ENCODE results near the gene PFKFB1.

Gene PFKFB1

DNA sequence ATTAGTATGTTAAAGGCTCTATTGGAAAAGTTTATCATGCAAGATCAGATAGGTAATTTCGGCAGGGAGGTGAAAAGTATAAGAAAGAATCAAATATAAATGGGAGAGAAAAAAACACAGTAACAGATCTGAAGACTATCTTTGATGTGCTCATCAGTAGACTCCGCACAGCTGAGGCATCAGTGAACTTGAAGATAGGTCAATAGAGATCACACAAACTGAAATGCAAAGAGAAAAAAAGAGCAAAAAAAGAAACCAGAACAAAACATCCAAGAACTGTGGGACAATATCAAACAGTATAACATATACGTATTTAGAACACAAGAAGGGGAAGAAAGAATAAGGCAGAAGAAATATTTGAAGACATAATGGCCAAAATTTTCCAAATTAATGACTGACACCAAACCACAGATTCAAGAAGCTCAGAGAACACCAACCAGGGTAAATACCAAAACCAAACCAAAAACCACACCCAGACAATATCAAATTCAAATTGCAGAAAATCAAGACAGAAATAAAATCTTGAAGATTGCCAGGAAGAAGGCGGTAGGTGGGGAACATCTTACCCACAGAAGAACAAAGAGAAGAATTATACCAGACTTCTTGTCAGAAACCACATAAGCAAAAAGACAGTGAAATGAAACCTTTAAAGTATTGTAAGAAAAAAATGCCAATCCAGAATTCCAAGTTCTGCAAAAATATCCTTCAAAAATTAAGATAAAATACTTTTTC is 29.1 kb downstream of the PFKFB1 start:
- no peaks in the 10 kb centered on the region for H3K9me3 ChIP-seq (ENCODE audit: severe bottlenecking)
- H3K36me3 ChIP-seq, result no peaks in the 10 kb centered on the region
- DNase-seq, result no peak
- H3K4me3 ChIP-seq (ENCODE audit: low read depth, low read length), result no peak overlapping the region
- TF ChIP-seq, protein P1, sequence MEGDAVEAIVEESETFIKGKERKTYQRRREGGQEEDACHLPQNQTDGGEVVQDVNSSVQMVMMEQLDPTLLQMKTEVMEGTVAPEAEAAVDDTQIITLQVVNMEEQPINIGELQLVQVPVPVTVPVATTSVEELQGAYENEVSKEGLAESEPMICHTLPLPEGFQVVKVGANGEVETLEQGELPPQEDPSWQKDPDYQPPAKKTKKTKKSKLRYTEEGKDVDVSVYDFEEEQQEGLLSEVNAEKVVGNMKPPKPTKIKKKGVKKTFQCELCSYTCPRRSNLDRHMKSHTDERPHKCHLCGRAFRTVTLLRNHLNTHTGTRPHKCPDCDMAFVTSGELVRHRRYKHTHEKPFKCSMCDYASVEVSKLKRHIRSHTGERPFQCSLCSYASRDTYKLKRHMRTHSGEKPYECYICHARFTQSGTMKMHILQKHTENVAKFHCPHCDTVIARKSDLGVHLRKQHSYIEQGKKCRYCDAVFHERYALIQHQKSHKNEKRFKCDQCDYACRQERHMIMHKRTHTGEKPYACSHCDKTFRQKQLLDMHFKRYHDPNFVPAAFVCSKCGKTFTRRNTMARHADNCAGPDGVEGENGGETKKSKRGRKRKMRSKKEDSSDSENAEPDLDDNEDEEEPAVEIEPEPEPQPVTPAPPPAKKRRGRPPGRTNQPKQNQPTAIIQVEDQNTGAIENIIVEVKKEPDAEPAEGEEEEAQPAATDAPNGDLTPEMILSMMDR (IDR thresholded peaks at IDR 0.05; ENCODE audit: low read depth, low read length), result no peak
- H3K27me3 ChIP-seq (ENCODE audit: insufficient read depth, low read depth, severe bottlenecking), result peaks cover 15% of the 10 kb centered on the region
- H3K27ac ChIP-seq, result no peak overlapping the region

DNA sequence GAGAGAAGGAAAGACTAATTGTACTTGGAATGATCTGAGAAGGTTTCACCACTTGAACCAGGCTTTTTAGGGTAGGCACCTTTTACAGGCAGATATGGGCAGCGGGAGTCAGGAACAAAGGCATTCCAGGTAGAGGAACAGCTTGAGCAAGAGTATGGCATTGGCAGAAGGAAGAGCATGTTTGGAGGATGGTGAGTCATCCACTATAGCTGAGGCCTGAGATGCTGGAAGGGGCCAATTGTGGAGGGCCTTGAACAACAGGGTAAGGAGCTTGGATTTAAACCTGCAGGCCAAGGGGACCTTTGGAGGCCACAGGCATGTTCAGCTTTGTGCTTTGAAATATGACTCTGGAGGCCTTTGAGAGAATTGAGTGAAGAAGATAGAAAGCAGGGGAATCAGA is 32.2 kb downstream of the PFKFB1 start:
- TF ChIP-seq, protein P1 (IDR thresholded peaks at IDR 0.05; ENCODE audit: low read depth, low read length), result no peak
- Histone ChIP-seq H3K27me3 (ENCODE audit: insufficient read depth, low read depth, severe bottlenecking) (peaks cover 21% of the 10 kb centered on the region), H3K4me3 (ENCODE audit: low read depth, low read length) (no peak overlapping the region), H3K36me3 (no peaks in the 10 kb centered on the region), H3K27ac (no peak overlapping the region), H3K9me3 (ENCODE audit: severe bottlenecking) (no peaks in the 10 kb centered on the region)
- DNase-seq, result no peak

DNA sequence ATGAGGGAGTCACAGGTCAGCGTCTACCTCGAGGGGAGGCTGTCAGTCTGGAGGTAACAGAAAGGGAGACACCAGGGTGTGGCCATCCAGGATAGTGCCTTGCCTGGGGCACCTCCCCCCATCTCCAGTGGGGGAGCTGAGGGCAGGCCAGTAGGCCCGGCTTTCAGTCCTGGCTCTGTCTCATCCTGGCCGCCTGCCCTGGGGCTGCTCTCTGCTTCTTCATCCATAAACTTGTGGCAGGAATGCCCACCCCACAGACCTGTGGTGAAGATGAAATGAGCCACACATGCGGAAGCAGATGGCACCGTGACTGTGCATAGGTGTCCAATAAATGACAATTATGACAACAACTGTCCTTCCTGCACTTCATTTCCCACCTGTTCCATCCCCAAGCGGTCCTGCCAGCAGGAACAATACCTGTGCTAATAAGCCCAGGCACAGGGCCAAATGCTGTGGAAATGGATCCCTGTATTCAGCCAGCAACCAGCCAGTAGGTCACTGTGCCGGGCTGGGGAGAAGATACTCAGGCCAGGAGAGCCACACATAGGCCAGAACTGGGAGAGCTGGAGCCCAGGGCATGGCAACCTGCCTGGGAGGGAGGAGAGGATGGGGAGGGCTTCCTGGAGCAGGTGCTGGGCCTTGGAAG is 43.1 kb downstream of the PFKFB1 start:
- H3K36me3 ChIP-seq, result no peaks in the 10 kb centered on the region
- H3K27ac ChIP-seq, result no peak overlapping the region
- no peaks in the 10 kb centered on the region for H3K9me3 ChIP-seq (ENCODE audit: severe bottlenecking)
- no peak for DNase-seq
- TF ChIP-seq, protein P1 (IDR thresholded peaks at IDR 0.05; ENCODE audit: low read depth, low read length), result no peak
- no peak overlapping the region for H3K4me3 ChIP-seq (ENCODE audit: low read depth, low read length)
- peaks cover 46% of the 10 kb centered on the region for H3K27me3 ChIP-seq (ENCODE audit: insufficient read depth, low read depth, severe bottlenecking)

DNA sequence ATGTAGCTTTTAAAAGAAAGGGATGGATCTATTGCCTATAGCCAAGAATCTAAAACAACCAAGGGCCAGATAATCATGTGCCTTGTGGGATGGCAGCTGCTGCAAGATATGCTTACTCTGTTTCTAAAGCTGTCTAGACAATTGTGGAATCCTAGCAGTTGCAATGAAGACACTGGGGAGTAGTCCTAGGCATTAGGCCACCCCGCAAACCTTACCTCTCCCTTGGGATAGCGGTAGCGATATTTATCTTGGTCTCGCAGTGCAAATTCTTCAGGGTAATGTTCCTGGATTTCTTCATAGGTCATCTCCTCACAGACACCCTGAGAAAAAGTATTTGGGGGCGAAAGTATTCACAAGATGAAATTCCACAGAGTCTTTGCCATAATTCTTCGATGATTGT is 48.8 kb downstream of the PFKFB1 start:
- no peaks in the 10 kb centered on the region for H3K36me3 ChIP-seq
- H3K27me3 ChIP-seq (ENCODE audit: insufficient read depth, low read depth, severe bottlenecking), result peaks cover 21% of the 10 kb centered on the region
- no peak overlapping the region for H3K4me3 ChIP-seq (ENCODE audit: low read depth, low read length)
- no peak overlapping the region for H3K27ac ChIP-seq
- TF ChIP-seq, protein P1 (IDR thresholded peaks at IDR 0.05; ENCODE audit: low read depth, low read length), result no peak
- H3K9me3 ChIP-seq (ENCODE audit: severe bottlenecking), result no peaks in the 10 kb centered on the region
- DNase-seq, result no peak

DNA sequence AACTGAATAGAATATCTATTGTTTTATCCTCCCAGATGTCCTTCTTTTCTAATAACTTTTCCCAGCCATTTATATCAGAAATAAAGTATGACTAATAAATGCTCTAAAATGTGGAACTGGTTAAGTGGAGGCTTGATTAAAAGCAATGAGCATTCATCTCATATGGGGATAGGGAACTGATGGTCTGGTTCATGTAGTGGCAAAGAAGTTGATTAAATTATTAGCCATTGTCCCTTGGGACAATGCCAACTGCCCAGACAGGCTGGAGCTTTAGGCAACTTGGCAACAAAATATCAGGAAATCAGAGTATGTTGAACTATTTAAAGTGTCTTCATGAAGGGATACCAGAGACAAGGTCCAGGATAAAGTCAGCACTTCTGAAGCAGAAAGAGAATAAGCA is 49.2 kb downstream of the PFKFB1 start:
- no peak for DNase-seq
- H3K9me3 ChIP-seq (ENCODE audit: severe bottlenecking), result no peaks in the 10 kb centered on the region
- TF ChIP-seq, protein P1 (IDR thresholded peaks at IDR 0.05; ENCODE audit: low read depth, low read length), result no peak
- peaks cover 21% of the 10 kb centered on the region for H3K27me3 ChIP-seq (ENCODE audit: insufficient read depth, low read depth, severe bottlenecking)
- H3K36me3 ChIP-seq, result no peaks in the 10 kb centered on the region
- no peak overlapping the region for H3K4me3 ChIP-seq (ENCODE audit: low read depth, low read length)
- H3K27ac ChIP-seq, result no peak overlapping the region
